Measurements from ENCODE around the gene ITGB3.
A peak's percentile ranks its signal among the peaks of the same experiment; 100 is the strongest.
"Not testable (repeated sequence)": the region's sequence is repeated elsewhere in the genome, so short reads cannot be mapped to it uniquely, and the experiment has no call there.

The ITGB3 gene

DNA sequence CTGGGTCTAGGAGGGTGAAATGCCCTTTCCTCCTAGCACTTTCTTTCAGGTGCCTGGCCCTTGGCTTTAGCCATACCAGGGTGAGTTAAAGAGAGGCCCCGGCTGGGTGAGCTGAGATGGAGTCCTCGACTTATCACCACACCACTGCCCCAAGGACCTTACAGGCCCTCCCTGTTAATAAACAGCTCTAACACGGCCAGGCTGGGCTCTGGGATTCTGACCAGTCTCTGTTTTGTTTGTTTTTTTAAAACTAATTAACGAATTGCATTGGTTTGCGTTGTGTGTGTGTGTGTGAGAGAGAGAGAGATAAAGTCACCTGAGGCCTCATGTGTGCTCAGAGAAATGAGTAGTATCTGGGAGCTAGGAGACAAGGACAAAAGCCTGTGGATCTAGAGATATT, 30.2 kb upstream of the ITGB3 start:
- no peak for DNase-seq

DNA sequence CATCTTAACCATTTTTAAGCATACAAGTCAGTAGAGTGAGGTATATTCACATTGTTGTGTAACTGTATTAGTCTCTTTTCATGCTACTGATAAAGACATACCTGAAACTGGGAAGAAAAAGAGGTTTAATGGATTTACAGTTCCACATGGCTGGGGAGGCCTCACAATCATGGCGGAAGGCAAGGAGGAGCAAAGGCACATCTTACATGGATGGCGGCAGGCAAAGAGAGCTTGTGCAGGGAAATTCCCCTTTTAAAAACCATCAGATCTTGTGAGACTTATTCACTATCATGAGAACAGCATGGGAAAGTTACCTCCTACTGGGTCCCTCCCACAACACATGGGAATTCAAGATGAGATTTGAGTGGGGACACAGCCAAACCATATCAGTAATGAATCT, 29.6 kb upstream of the ITGB3 start:
- not testable (repeated sequence) for DNase-seq

DNA sequence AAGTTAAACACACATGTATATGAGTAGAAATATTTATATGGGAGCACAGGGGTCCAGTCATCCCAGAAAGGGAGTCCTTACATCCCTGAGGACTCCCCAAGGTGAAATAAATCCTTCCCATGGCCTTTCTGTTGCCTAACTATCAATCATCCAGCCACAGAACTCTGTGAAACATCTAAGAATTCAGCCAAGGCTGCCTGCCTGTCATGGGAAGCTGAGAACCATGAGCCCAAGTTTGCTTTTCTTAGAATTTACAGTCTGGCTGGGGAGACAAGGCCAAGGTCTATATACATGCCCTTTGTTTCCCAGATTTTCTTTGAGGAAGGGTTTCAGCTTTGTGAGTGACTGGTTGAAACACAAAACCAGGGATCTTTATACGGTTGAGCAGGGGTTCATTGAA, 28.7 kb upstream of the ITGB3 start:
- DNase-seq, result no peak

DNA sequence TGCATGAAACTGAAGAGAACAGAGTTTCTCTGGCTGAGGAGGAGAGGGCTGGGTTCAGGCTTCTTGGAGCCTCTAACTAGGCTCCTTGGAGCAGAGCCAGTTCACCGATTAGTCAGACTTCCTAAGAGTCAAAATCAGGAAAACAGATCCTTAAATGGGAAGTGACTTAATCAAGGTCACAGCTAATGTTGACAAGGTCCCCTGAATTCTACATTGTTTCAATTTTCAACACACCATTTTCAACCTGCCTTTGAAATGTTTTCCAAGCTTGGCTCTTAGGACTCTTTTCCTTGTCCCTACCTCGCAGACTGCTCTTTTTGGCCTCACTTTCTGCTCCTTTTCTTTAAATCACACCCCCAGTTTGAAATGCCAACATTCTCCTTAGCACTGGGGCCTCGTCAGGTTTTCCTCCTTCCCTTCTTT, 28.2 kb upstream of the ITGB3 start:
- DNase-seq, result no peak

DNA sequence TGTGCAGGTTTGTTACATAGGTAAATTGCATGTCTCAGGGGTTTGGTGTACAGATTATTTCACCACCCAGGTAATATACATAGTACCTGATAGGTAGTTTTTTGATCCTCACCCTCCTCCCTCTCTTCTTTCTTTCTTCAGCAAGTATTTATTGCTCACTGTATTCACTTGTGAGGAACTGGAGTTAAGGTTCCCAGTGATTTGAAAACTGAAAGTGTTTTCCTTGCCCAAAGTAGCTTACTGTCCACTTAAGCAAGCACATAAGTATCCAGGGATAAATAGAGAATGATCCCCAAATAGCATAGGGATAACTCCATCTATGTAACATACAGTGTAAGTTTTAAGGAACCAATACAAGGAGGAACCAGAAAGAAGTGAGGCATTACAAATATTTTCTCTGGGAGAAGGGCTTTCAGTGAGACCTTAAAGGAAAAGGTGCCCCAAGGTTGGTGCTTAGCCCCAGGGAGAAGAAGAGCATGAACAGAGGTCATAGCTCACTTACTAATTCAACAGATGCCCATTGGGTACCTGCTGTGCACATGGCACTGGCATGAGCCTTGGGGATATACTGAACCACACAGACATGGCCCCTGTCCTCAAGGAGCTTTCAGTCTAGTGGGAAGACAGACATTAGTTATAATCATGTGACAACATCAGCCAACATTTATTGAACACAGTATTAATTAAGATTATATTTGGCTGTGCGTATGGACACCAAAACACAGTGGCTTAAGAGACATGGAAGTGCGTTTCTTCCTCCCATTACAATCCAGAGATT, 27.5 kb upstream of the ITGB3 start:
- no peak for DNase-seq

DNA sequence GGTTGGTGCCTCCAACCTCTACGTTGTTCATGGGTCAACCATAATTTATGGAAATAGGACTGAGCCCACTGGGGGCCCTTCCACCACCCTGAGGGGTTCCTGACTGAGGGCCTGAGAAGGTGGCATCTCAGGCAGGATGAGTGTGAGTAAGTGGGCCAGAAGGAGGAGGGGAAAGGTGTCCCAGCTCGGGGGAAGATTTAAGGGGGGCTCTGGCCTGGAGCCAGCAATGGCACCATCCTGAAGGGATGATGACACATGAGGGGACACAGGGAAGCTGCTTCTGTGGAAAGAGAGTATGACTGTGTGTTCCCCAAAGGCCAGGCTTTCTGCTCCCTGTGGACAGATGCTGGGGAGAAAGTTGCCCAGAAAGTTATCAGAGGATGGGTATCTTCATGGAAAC, 25.8 kb upstream of the ITGB3 start:
- no peak for DNase-seq

DNA sequence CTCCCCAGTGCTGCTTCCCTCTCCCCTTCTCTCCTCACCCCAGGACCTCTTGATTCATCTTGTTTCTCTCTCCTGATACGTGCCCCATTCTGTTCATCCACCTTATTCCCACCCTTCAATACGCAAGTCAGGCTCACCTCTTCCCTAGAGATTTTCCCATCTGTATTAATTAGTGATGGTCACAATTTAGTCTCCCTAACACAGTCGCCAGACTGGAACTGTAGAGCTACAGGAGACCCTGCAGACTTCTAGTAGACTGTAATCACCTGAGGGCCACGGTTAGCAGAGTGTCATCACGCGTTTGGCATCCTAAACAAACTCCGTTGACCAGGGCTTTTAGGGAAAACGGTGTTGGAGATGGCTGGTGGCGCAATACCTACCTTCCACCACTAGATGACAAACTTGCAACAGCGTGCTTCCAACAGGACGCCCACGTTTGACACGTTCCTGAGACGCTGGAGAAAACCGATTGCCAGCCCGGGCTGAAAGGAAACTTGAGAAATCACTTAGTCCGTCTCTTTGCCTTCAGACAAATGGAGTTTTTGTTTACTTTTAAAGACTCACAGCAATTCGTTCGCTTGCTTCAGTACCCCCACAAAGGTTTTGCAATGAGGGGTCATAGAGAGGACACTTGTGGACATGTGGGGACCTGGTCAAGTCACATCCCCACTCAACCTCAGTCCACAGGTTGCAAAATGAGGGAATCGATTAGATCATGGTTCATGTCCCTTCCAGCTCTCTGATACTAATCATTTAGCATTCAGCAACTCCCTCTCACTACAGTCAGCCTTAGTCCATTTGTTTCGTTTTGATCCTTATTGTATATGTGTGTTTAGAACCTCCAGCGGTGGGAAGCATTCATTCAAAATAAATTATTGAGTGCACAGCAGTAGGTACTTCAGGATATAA, 23.8 kb upstream of the ITGB3 start:
- DNase-seq, result peak; percentile 68 to 69

DNA sequence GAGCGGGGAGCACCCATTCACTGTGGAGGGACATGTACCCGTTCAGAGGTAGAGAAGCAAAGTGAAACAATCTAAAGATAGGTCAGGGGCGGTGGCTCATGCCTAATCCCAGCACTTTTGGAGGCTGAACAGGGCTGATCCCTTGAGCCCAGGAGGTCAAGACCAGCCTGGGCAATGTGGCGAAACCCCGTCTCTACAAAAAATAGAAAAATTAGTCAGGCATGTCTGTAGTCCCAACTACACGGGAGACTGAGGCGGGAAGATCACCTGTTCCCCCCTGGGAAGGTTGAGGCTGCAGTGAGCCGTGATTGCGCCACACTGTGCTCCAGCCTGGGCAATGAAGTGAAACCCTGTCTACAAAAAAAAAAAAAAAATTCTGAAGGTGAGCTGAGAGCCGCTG, 22.8 kb upstream of the ITGB3 start:
- no peak for DNase-seq

DNA sequence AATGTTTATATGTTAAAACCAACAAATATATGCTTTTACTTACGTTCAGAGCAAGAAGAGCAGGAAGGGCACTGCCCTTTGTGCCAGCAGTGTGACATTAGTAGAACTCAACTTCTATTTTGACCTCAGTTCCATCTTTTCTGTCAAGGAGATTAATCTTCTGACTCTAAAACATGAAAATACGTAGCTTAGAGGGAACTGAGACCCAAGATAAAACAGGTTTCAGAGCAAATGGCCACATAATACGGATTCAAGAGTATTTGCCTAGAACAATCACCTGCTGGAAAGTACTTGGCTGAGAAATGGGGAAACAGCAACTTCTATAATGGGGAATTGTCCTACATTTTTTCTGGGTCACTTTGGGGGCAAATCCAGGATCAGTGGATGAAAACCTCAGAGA, 22.3 kb upstream of the ITGB3 start:
- DNase-seq, result no peak

DNA sequence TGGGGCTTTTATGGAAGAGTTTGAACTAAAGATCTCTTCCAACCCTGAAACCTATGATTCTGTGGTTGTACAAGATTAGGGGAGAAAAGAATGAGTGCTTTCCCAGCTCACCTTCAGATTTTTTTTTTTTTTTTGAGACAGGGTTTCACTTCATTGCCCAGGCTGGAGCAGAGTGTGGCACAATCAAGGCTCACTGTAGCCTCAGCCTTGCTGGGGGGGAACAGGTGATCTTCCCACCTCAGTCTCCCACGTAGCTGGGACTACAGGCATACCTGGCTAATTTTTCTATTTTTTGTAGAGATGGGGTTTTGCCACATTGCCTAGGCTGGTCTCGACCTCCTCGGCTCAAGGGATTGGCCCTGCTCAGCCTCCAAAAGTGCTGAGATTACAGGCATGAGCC, 21.8 kb upstream of the ITGB3 start:
- no peak for DNase-seq

DNA sequence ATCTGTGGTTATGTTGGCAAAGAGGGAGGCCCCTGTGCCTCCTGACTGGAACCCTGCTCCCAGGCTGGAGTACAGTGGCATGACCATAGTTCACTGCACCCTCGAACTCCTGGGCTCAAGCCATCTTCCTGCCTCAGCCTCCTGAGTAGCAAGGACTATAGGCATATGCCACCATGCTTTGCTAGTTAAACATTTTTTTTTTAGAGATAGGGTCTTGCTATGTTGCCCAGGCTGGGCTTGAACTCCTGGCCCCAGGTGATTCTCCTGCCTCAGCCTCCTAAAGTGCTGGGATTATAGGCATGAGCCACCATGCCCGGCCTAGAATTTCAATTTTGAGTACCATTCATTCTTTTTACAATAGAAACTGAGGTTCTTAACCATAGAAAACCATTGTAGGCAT, 21.2 kb upstream of the ITGB3 start:
- DNase-seq, result no peak

DNA sequence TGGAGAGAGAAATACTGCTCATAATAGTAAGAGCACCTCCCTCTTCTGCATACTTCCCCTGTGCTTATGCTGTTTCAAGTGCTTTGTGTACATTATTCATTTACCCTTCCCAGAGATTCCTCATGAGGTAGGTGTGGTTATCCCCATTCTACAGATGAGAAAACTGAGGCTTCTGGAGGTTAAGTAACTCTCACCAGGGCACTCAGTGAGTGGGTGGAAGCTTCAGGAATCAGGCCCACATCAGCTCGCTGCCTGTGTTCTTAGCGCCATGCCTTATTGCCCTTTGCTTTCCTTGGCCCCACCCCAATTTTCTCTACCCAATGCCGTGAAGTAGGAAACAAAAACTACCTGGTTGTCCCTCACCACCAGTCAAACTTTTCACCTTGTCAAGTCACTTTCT, 18.1 kb upstream of the ITGB3 start:
- DNase-seq, result no peak

DNA sequence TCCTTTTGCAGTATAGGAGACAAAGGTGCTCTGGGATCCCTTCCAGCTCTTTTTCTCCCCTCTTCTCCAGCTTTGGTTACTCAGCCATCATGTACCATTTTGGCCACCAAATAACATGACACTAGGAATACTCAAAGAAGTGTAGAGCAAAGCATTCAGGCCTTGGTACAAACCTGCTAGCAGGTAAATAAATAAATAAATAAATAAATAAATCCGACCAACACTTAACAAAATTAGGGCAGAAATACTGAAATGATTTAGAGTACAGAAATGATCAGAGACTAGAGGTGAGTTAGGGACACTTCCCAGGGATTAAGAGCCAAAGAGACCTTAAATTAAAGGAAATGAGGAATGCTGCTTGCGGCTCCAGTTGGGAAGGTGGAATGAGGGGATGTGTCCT, 17.7 kb upstream of the ITGB3 start:
- no peak for DNase-seq

DNA sequence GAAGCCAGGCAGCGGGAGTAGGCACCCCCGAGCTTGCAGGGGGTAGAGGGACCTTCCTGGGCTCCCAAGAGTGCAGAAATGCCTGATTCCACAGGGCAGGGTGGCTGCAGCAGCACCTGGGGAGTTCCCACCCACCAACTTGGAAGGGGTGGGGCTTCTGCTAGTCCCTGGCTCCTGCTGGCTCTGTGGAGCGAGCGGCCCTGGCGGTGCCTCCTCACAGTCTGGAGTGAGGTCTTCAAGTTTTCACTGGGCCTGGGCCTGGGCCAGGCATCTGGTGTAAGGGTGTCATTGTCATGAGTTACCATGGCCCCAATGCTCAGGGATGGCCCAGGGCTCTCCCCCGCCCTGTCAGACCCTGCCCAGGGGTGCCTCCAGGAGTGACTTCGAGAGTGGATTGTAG, 15.8 kb upstream of the ITGB3 start:
- no peak for DNase-seq

DNA sequence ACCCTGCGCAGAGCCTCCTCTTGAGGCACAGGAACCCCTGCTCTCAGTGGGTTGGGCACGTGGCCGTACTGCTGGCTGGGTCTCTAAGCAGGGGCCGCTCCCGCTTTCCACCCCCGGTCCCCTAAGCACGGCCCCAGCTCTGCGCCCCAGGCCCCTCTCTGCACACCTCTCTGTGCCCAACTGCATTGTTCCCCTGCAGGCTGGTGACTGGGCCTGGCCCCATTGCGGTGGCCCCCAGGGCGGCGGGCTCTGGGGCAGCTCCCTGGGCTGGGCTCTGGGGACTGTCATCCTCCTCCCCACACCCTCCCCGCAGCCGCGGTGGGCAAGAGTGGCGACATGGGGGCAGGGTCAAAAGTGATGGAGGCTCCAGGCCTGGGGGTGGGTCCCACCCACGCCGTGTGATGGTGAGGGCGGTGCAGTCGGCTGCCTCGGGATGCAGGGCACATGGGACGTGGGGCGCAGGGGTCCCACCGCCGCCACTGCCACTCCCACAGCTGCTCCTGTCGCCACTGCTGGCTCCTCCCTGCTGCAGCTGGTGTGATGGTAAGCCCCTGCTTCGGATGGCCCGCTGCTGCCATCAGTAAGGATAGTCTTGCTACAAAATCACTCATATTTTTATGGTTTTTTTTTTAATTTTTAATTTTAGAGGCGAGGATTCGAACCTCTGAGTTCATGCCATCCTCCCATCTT, 15.2 kb upstream of the ITGB3 start:
- DNase-seq, result no peak

DNA sequence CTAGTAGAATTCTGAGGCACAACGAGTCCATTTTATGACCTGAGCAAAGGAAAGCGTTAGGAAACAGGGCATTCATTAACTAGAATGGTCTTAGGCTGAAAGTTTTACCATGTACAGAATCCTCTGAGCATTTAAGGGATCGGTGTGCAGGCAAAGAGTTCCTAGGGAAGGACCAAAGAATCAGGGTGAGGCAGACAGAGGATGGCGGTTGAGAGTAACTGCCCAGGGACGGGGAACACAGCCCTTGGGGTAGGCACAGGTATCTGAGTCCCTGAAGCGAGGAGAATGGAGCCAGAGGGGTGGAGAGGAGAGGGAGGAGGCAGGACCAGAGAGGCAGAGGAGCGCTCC, 14.0 kb upstream of the ITGB3 start:
- DNase-seq, result no peak

DNA sequence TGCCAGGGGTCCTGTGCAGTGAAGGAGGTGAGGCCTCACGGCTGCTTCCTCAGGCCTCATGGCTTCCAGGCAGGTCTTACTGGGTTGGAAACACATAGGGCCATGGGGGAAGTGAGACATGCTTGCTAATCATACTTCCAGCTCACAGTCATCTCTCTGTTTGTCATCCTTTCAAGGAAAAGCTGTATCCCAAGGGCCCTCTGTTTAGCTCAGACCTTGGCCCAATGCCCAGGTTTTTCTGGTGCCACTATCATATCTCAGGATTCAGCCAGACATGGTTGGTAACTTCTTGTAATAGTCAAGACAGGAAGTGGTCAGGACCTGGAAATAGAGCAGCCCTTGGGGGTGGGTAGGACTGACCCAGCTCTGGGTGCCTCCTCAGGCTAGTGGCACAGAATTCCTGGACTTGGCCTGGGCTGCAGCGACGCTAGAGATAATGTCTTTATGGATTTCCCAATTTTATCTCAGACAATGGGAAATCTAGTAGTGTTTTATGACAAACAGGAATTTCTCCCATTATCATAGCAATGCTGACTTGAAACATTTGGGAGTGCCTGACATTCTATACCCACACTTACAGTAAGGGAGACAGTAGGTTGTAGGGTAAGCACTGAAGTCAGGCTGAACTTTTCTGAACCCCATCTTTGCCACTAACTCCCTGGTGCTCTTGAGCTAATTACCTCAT, 13.5 kb upstream of the ITGB3 start:
- no peak for DNase-seq

DNA sequence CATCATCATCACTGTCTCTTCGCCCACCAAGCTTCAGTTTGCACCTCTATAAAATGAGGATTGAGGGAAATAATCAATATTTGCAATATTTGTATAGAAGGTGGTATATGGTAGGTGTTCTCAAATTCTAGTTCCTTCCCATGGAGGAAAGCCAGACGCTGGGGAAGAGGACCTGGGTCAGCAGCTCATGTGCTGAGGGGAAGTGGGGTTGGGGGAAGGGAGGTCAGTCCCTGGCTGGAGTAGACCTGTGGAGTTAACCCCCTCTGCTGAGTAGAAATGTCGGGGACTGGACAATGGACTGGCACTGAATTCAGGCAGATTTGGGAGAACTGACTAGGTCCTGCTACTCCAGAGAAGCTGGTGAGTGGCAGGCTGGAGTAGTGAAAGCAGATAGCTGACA, 12.8 kb upstream of the ITGB3 start:
- no peak for DNase-seq

DNA sequence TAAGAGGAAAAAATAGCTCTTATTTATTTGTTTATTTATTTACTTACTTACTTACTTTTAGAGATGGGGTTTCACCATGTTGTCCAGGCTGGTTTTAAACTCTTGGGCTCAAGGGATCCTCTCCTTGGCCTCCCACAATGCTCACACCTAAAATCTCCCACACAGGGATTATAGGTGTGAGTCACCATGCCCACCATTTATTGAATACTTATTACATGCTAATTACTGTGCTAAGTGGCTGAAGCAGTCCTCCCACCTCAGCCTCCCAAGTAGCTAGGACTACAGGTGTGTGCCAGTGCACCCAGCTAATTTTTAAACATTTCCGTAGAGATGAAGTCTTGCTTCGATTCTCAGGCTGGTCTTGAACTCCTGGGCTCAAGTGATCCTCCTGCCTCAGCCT, 11.0 kb upstream of the ITGB3 start:
- no peak for DNase-seq

DNA sequence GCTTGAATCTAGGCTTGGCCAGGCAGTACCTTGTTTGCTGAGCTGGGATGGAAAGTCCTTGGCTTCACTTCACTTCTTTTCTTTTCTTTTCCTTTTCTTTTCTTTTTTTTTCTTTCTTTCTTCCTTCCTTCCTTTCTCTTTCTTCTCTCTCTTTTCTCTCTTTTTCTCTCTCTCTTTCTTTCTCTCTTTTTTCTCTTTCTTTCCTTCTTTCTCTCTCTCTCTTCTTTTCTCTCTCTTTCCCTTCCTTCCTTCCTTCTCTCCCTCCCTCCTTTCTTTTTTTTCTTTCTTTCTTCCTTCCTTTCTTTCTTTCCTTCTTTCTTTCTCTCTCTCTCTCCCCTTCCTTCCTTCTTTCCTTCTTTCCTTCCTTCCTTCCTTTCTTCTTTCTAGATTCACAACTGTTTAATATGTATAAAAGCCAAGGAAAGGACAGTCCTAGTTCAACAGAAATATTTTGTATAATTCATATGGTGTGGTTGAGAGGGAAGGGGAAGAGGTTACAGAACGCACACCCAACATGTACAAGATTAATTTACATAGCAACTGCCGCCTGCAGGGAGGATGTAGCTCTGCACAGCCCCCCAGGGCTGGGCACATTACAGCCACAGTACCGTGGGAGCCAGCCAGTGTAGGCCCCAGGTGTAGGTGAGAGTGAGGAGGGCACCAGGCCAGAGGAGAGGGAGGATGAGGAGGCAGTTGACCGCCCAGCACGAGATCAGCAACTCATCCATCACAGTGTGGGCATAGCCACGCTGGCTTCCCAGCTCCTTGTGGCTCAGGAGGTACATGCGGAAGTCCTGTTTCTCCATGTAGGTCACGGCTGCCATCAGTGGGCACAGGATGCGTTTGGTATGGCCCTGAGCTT, 9.7 kb upstream of the ITGB3 start:
- no peak for DNase-seq

DNA sequence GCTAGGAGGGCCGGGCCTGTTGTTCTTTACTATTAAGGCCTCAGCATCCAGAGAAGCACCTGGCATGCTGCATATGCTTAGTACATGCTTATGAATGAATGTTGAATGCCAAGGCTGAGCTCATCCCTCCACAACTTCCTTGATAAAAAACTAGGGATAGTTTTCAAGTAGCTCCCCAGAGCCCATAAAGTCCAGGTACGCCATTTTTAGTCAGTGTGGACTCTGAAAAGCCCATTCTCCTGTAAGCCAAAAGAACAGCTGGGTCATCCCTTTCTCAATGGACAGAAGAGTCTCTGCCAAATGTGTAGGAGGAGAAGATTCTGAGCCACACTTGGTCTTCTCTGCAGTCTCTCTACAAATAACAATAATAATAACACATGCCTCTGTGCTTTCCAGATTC, 8.9 kb upstream of the ITGB3 start:
- no peak for DNase-seq

DNA sequence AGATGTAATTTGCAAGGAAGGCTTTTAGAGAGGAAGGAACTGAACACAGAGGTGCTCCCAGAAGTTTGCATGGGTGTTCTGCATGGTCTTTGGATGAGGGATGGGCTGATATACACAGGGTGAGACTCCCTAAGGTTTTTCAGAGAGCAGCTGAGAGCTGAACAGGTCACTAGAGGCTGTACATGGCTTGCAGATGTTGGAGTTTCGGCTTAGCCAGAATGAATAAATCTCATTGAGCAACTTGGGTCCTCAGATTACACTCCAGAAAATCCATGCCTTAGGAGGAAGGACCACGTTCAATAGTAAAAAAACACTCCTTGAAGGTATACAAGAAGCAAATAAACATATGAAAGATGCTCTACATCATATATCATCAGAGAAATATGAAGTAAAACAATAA, 7.5 kb upstream of the ITGB3 start:
- no peak for DNase-seq

All from stimulated activated CD4-positive, alpha-beta T cell treated with anti-CD3 and anti-CD28 coated beads, Interleukin-2, amount 100 ng/mL, for 48 hours (primary cell).